Measurements from ENCODE around the gene PLSCR4. TPM values are rescaled to one million over a fixed set of nuclear protein-coding genes. Genes with fewer than 3 reads are reported as not detected.

Gene PLSCR4
- polyA plus RNA-seq, 2 donors, result 3.3 to 6.1 TPM

GRCh38 chr3:146181216-146181615, 69.7 kb downstream of the PLSCR4 start:
- Histone ChIP-seq H3K4me1 (ENCODE audit: control insufficient read depth in 2 of 2, insufficient read depth in 2 of 2, low read length in 1 of 2) (no peaks in the 10 kb centered on the region), H3K27ac (ENCODE audit: low read depth in 2 of 2, low read length in 1 of 2) (no peak overlapping the region), H3K9me3 (ENCODE audit: control insufficient read depth in 2 of 2, insufficient read depth in 1 of 2, low read depth in 1 of 2, low read length in 1 of 2) (no peaks in the 10 kb centered on the region), H3K4me3 (ENCODE audit: low read depth in 1 of 2, low read length in 2 of 2) (no peak overlapping the region), H3K27me3 (ENCODE audit: control insufficient read depth in 1 of 2, insufficient read depth in 2 of 2, low read length in 2 of 2) (no peaks in the 10 kb centered on the region), H3K36me3 (ENCODE audit: control insufficient read depth in 2 of 2, insufficient read depth in 2 of 2, low read length in 1 of 2) (no peaks in the 10 kb centered on the region)
- 93 to 95% methylated on average over 5 of the region's 5 CpGs for WGBS, 2 donors

- Histone ChIP-seq H3K27ac (ENCODE audit: low read depth in 2 of 2, low read length in 1 of 2) (no peak overlapping the region), H3K4me3 (ENCODE audit: low read depth in 1 of 2, low read length in 2 of 2) (no peak overlapping the region), H3K36me3 (ENCODE audit: control insufficient read depth in 2 of 2, insufficient read depth in 2 of 2, low read length in 1 of 2) (no peaks in the 10 kb centered on the region), H3K27me3 (ENCODE audit: control insufficient read depth in 1 of 2, insufficient read depth in 2 of 2, low read length in 2 of 2) (no peaks in the 10 kb centered on the region), H3K4me1 (ENCODE audit: control insufficient read depth in 2 of 2, insufficient read depth in 2 of 2, low read length in 1 of 2) (no peaks in the 10 kb centered on the region), H3K9me3 (ENCODE audit: control insufficient read depth in 2 of 2, insufficient read depth in 1 of 2, low read depth in 1 of 2, low read length in 1 of 2) (no peaks in the 10 kb centered on the region)
- 74 to 86% methylated on average over 6 of the region's 6 CpGs for WGBS, 2 donors
Observed at GRCh38 chr3:146180376-146180775, 70.5 kb downstream of the PLSCR4 start.

- Histone ChIP-seq H3K27me3 (ENCODE audit: control insufficient read depth in 1 of 2, insufficient read depth in 2 of 2, low read length in 2 of 2) (no peaks in the 10 kb centered on the region), H3K4me1 (ENCODE audit: control insufficient read depth in 2 of 2, insufficient read depth in 2 of 2, low read length in 1 of 2) (no peaks in the 10 kb centered on the region), H3K27ac (ENCODE audit: low read depth in 2 of 2, low read length in 1 of 2) (no peak overlapping the region), H3K4me3 (ENCODE audit: low read depth in 1 of 2, low read length in 2 of 2) (no peak overlapping the region), H3K36me3 (ENCODE audit: control insufficient read depth in 2 of 2, insufficient read depth in 2 of 2, low read length in 1 of 2) (no peaks in the 10 kb centered on the region), H3K9me3 (ENCODE audit: control insufficient read depth in 2 of 2, insufficient read depth in 1 of 2, low read depth in 1 of 2, low read length in 1 of 2) (no peaks in the 10 kb centered on the region)
- WGBS, 2 donors, result 75 to 78% methylated on average over 6 of the region's 6 CpGs
Observed at GRCh38 chr3:146178006-146178689, 72.8 kb downstream of the PLSCR4 start.

GRCh38 chr3:146177519-146177918, 73.4 kb downstream of the PLSCR4 start:
- Histone ChIP-seq H3K9me3 (ENCODE audit: control insufficient read depth in 2 of 2, insufficient read depth in 1 of 2, low read depth in 1 of 2, low read length in 1 of 2) (no peaks in the 10 kb centered on the region), H3K4me1 (ENCODE audit: control insufficient read depth in 2 of 2, insufficient read depth in 2 of 2, low read length in 1 of 2) (no peaks in the 10 kb centered on the region), H3K27ac (ENCODE audit: low read depth in 2 of 2, low read length in 1 of 2) (no peak overlapping the region), H3K4me3 (ENCODE audit: low read depth in 1 of 2, low read length in 2 of 2) (no peak overlapping the region), H3K36me3 (ENCODE audit: control insufficient read depth in 2 of 2, insufficient read depth in 2 of 2, low read length in 1 of 2) (no peaks in the 10 kb centered on the region), H3K27me3 (ENCODE audit: control insufficient read depth in 1 of 2, insufficient read depth in 2 of 2, low read length in 2 of 2) (no peaks in the 10 kb centered on the region)
- WGBS, 2 donors, result 79 to 85% methylated on average over 1 of the region's 1 CpG

GRCh38 chr3:146177072-146177471, 73.8 kb downstream of the PLSCR4 start:
- Histone ChIP-seq H3K36me3 (ENCODE audit: control insufficient read depth in 2 of 2, insufficient read depth in 2 of 2, low read length in 1 of 2) (no peaks in the 10 kb centered on the region), H3K4me1 (ENCODE audit: control insufficient read depth in 2 of 2, insufficient read depth in 2 of 2, low read length in 1 of 2) (no peaks in the 10 kb centered on the region), H3K4me3 (ENCODE audit: low read depth in 1 of 2, low read length in 2 of 2) (no peak overlapping the region), H3K27me3 (ENCODE audit: control insufficient read depth in 1 of 2, insufficient read depth in 2 of 2, low read length in 2 of 2) (no peaks in the 10 kb centered on the region), H3K27ac (ENCODE audit: low read depth in 2 of 2, low read length in 1 of 2) (no peak overlapping the region), H3K9me3 (ENCODE audit: control insufficient read depth in 2 of 2, insufficient read depth in 1 of 2, low read depth in 1 of 2, low read length in 1 of 2) (no peaks in the 10 kb centered on the region)
- WGBS, 2 donors, result 67 to 75% methylated on average over 3 of the region's 3 CpGs

- no peaks in the 10 kb centered on the region for H3K4me1 ChIP-seq (ENCODE audit: control insufficient read depth in 2 of 2, insufficient read depth in 2 of 2, low read length in 1 of 2)
- H3K27ac ChIP-seq (ENCODE audit: low read depth in 2 of 2, low read length in 1 of 2), result no peak overlapping the region
- H3K36me3 ChIP-seq (ENCODE audit: control insufficient read depth in 2 of 2, insufficient read depth in 2 of 2, low read length in 1 of 2), result no peaks in the 10 kb centered on the region
- H3K9me3 ChIP-seq (ENCODE audit: control insufficient read depth in 2 of 2, insufficient read depth in 1 of 2, low read depth in 1 of 2, low read length in 1 of 2), result no peaks in the 10 kb centered on the region
- no peaks in the 10 kb centered on the region for H3K27me3 ChIP-seq (ENCODE audit: control insufficient read depth in 1 of 2, insufficient read depth in 2 of 2, low read length in 2 of 2)
- 87 to 88% methylated on average over 1 of the region's 1 CpG for WGBS, 2 donors
- H3K4me3 ChIP-seq (ENCODE audit: low read depth in 1 of 2, low read length in 2 of 2), result no peak overlapping the region
Observed at GRCh38 chr3:146172586-146172985, 78.3 kb downstream of the PLSCR4 start.

GRCh38 chr3:146170591-146170990, 80.3 kb downstream of the PLSCR4 start:
- no peaks in the 10 kb centered on the region for H3K27me3 ChIP-seq (ENCODE audit: control insufficient read depth in 1 of 2, insufficient read depth in 2 of 2, low read length in 2 of 2)
- no peaks in the 10 kb centered on the region for H3K36me3 ChIP-seq (ENCODE audit: control insufficient read depth in 2 of 2, insufficient read depth in 2 of 2, low read length in 1 of 2)
- H3K4me3 ChIP-seq (ENCODE audit: low read depth in 1 of 2, low read length in 2 of 2), result no peak overlapping the region
- H3K4me1 ChIP-seq (ENCODE audit: control insufficient read depth in 2 of 2, insufficient read depth in 2 of 2, low read length in 1 of 2), result no peaks in the 10 kb centered on the region
- no peaks in the 10 kb centered on the region for H3K9me3 ChIP-seq (ENCODE audit: control insufficient read depth in 2 of 2, insufficient read depth in 1 of 2, low read depth in 1 of 2, low read length in 1 of 2)
- WGBS, 2 donors, result 94 to 100% methylated on average over 1 of the region's 1 CpG
- H3K27ac ChIP-seq (ENCODE audit: low read depth in 2 of 2, low read length in 1 of 2), result no peak overlapping the region

- H3K36me3 ChIP-seq (ENCODE audit: control insufficient read depth in 2 of 2, insufficient read depth in 2 of 2, low read length in 1 of 2), result no peaks in the 10 kb centered on the region
- no peak overlapping the region for H3K4me3 ChIP-seq (ENCODE audit: low read depth in 1 of 2, low read length in 2 of 2)
- no peaks in the 10 kb centered on the region for H3K27me3 ChIP-seq (ENCODE audit: control insufficient read depth in 1 of 2, insufficient read depth in 2 of 2, low read length in 2 of 2)
- 87 to 100% methylated on average over 1 of the region's 1 CpG for WGBS, 2 donors
- H3K27ac ChIP-seq (ENCODE audit: low read depth in 2 of 2, low read length in 1 of 2), result no peak overlapping the region
- no peaks in the 10 kb centered on the region for H3K4me1 ChIP-seq (ENCODE audit: control insufficient read depth in 2 of 2, insufficient read depth in 2 of 2, low read length in 1 of 2)
- no peaks in the 10 kb centered on the region for H3K9me3 ChIP-seq (ENCODE audit: control insufficient read depth in 2 of 2, insufficient read depth in 1 of 2, low read depth in 1 of 2, low read length in 1 of 2)
Observed at GRCh38 chr3:146169891-146170290, 81.0 kb downstream of the PLSCR4 start.

- H3K27me3 ChIP-seq (ENCODE audit: control insufficient read depth in 1 of 2, insufficient read depth in 2 of 2, low read length in 2 of 2), result no peaks in the 10 kb centered on the region
- 25 to 28% methylated on average over 3 of the region's 3 CpGs for WGBS, 2 donors
- H3K4me3 ChIP-seq (ENCODE audit: low read depth in 1 of 2, low read length in 2 of 2), result no peak overlapping the region
- H3K36me3 ChIP-seq (ENCODE audit: control insufficient read depth in 2 of 2, insufficient read depth in 2 of 2, low read length in 1 of 2), result no peaks in the 10 kb centered on the region
- H3K27ac ChIP-seq (ENCODE audit: low read depth in 2 of 2, low read length in 1 of 2), result peak overlapping the region in 1 of 2 donors; percentile 59
- no peaks in the 10 kb centered on the region for H3K4me1 ChIP-seq (ENCODE audit: control insufficient read depth in 2 of 2, insufficient read depth in 2 of 2, low read length in 1 of 2)
- no peaks in the 10 kb centered on the region for H3K9me3 ChIP-seq (ENCODE audit: control insufficient read depth in 2 of 2, insufficient read depth in 1 of 2, low read depth in 1 of 2, low read length in 1 of 2)
Observed at GRCh38 chr3:146166826-146167225, 84.1 kb downstream of the PLSCR4 start.

GRCh38 chr3:146166415-146166821, 84.5 kb downstream of the PLSCR4 start:
- no peaks in the 10 kb centered on the region for H3K9me3 ChIP-seq (ENCODE audit: control insufficient read depth in 2 of 2, insufficient read depth in 1 of 2, low read depth in 1 of 2, low read length in 1 of 2)
- H3K4me1 ChIP-seq (ENCODE audit: control insufficient read depth in 2 of 2, insufficient read depth in 2 of 2, low read length in 1 of 2), result no peaks in the 10 kb centered on the region
- H3K4me3 ChIP-seq (ENCODE audit: low read depth in 1 of 2, low read length in 2 of 2), result no peak overlapping the region
- H3K27ac ChIP-seq (ENCODE audit: low read depth in 2 of 2, low read length in 1 of 2), result no peak overlapping the region
- no peaks in the 10 kb centered on the region for H3K36me3 ChIP-seq (ENCODE audit: control insufficient read depth in 2 of 2, insufficient read depth in 2 of 2, low read length in 1 of 2)
- WGBS, 2 donors, result 35 to 37% methylated on average over 4 of the region's 4 CpGs
- H3K27me3 ChIP-seq (ENCODE audit: control insufficient read depth in 1 of 2, insufficient read depth in 2 of 2, low read length in 2 of 2), result no peaks in the 10 kb centered on the region
